Stimulated activated CD4-positive, alpha-beta T cell treated with anti-CD3 and anti-CD28 coated beads, Interleukin-15, amount 100 ng/mL, for 1 hour (primary cell): ENCODE measurements around the gene CRLF1.

Source experiments
- DNase-seq, 2 donors: peaks; one replicate each; pipeline ENCODE4 v3.0.0-alpha.2; 2020; ENCODE audit warnings: low read depth in 1 of 2, low spot score in 1 of 2

Gene CRLF1, protein sequence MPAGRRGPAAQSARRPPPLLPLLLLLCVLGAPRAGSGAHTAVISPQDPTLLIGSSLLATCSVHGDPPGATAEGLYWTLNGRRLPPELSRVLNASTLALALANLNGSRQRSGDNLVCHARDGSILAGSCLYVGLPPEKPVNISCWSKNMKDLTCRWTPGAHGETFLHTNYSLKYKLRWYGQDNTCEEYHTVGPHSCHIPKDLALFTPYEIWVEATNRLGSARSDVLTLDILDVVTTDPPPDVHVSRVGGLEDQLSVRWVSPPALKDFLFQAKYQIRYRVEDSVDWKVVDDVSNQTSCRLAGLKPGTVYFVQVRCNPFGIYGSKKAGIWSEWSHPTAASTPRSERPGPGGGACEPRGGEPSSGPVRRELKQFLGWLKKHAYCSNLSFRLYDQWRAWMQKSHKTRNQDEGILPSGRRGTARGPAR

DNA sequence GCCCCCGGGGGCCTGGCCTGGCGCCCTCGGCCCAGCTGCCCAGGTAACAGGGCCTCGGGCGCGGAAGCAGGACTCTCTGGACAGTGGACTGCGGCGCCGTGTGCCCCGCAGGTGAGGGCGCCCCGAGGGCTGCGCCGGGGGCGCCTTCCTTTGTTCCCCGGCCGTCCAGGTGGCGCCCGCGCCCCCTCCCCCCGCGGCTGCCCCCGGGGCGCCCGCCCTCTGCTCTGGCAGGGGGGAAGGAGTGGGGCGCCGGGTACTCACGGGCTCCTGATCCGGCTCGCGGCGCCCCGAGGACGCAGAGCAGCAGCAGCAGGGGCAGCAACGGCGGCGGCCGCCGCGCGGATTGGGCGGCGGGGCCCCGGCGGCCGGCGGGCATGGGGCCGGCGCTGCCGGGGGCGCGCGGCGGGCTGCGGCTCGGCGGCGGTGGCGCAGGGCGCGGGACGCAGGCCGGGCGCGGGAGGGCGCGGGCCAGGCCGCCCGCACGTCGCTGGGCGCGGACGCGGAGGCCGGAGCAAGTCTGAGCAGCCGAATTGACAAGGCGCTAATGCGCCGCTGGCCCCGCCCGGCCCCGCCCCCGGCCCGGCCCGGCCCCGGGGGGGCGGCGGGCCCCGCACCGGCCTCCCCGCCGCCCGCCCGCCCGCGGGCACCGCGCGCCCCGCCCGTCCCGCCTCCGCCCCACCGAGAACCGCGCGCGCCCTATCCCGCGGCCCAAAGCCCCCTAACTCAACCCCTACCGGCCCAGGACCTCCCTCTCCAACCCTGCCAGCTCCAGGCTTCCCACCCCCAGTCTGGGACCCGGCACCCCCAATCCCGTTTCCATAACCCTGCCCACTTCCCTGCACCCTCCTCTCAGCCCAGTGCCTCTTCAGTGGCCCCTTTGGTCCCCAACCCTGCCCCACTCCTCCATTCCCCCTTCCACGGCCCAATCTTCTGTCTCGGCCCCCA is at the start of gene CRLF1:
CRLF1 (minus strand) TSS at position 519 of the 945 bp plus-strand sequence; CDS start at position 376, 143 bp downstream.
- no peak for DNase-seq

DNA sequence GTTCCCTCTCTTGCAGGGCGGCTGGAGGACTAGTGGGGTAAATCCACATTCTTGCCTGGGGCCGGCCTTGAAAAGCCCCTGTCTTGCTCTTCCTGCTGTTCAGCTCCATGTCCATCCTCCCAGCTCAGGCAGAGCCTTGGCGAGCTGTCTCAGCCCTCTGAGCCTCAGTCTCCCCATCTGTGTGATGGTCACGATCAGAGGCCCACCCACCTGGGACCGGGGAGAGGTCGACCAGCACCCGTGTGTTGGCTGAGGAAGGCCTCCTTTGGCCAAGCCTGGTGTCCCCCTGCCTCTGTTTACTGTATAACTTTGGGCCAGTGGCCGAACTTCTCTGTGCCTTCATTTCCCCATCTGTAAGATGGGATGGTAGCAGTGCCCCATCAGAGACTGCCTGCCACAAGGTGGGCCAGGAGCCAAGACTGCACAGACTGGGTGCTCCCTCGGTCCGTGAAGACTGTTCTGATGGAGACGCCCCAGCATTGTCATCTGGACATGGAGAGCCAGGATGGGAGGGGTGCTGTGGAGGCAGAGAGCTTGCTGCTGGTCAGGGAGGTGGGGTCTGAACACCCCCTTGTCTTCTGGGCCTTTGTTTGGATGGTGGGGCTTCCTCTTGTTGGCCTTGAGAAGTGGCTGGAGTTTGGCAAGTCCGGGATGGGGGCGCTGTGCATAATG is 48.7 kb upstream of the CRLF1 start:
- DNase-seq: no peak

DNA sequence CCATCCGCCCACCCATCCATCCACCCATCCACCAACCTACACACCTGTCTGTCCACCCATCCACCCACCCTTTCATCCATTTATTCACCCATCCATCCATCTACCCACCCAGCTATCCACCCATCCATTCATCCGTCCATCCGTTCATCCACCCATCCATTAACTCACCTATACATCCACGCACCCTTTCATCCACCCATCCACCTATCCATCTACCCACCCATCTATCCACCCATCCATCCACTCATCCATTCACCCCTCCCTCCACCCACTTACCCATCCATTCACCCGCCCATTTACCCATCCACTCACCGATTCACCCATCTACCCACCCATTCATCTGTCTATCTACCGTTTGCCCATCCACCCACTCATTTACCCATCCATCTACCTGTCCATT is 47.9 kb upstream of the CRLF1 start:
- no peak for DNase-seq

DNA sequence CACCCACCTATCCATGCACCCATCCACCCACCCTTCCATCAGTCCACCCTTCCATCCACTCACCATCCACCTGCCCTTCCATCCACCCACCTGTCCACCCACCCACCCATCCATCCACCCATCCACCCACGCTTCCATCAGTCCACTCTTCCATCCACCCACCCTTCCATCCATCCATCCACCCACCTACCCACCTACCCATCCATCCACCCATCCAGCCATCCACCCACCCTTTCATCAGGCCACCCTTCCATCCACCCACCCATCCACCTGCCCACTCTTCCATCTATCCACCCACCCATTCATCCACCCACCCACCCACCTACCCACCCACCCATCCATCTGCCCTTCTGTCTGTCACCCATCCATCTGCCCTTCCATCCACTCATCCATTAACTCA is 47.3 kb upstream of the CRLF1 start:
- no peak for DNase-seq

DNA sequence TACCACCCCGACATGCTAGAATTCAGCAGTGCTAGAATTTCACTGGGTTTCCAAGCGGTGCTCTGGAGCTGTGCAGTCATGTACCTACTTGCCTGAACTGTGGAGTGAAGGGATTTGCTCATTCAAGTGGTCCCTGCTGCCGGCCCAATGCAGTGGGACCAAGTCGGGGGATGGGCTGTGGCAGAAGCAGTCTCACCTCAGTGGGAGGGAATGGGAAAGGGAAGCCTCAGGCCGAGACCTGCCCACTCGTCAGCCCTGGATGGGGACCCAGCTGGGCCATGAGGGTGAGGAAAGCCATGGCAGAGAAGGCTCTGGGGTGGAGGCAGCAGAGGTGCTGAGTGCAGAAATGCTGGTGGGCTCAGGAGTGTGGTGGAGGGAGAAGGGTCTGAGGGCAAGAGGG is 45.1 kb upstream of the CRLF1 start:
- no peak for DNase-seq

DNA sequence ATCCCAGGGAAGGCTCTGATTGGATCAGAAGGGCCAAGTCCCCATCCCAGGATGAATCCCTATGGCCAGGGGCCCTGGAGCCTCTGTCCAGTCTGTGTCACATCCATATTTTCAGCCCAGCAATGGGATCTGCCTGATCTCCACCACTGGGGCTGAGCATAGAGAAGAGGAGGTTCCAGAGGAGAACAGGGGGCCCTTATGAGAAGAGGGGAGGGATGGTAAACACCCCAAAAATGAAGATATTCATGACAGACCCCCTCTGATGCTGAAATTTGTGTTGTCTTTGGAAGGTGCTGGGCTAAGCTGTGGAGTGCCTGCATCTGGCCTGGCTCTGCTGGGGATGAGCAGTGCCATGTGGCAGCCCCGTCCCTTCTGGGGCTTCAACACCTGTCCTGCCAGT is 44.7 kb upstream of the CRLF1 start:
- DNase-seq: no peak

DNA sequence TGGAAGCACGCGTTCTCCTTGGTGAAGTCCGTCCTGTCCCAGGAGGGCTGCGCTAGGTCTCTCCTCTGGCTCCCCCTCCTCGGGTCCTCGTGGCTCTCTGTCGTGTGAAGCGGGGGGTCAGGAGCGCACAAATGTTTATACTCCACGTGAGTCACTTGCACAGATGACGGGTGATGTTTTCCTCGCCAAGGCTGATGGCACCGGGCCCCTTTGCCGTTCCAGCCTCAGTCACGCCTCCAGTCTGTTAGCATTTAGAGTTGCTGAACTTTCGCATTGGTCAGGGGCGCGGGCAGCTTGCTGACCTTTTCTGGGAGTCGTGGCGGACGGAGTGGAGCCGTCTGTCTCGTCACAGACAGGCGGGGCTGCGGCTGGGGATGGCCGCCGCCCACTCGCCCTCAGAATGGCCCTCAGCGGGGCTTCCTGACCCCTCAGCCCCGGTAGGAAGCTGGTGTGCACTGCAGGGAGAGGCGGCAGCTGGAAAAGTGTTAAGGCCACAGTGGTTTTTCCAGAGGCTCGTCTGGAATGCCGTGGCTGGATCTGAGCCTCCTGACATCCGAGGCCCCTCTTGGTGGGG is 44.0 kb upstream of the CRLF1 start:
- DNase-seq: no peak

DNA sequence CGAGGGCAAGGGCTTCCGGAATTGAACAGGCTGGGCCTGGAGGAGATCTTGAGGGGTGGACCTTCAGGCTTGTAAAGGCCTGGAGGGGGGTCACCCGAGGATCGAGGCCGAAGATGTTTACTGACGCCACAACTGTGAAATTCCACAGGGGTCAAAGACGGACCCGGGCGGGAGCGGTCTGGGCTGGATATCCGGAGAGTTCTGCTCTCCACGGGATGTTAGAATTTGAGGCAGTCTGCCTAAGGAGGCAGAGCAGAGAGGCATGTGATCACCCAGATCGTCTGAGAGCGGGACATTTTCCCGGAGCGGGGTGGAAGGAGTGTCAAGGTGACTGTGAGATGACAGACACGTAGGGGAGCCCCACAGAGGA is 43.4 kb upstream of the CRLF1 start:
- no peak for DNase-seq

DNA sequence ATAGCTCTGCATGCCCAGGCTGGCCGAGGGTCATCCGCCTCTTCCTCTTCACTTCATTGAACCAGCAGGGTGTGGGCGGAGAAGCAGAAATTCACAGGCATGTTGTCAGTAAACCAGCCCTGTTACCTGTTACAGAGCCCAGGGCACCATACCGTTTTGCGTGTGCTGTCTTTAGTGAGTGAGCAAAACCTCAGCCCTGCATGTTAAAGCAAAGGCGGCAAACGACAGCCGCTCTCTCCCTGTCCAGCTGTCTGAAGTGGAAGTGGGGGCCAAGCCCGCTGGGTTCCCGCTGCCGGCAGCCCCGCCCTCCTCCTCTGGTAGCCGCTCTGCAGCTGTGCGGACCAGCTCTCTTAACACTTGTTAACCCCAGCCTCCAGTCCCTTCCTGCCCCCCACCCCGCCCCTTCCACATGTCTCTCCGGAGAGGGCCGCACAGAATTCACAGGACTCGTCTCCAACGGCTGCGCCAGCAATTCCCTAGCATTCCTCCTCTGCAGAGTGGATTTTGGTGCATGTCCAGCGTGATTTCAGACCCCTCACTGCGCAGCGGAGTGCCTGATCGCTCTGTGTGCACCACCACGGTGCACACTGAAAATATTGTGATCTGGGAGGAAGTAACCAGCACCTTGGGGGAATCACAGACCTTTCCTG is 42.9 kb upstream of the CRLF1 start:
- no peak for DNase-seq

DNA sequence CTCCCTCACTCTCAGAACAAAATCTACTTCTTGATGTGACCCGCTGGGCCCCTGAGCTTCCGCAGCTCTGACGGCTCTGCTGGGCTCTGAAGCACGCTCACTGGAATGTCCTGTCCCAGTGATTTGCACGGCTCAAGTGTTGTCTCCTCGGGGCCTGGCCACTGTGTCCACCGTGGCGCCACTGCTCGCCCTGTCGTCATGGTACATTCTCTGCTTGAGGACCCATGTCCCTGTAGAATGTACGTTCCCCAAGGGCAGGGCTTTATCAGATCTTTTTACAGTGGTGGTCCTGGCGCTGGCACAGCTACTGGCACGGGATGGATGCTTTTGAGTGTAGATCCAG is 42.3 kb upstream of the CRLF1 start:
- no peak for DNase-seq

DNA sequence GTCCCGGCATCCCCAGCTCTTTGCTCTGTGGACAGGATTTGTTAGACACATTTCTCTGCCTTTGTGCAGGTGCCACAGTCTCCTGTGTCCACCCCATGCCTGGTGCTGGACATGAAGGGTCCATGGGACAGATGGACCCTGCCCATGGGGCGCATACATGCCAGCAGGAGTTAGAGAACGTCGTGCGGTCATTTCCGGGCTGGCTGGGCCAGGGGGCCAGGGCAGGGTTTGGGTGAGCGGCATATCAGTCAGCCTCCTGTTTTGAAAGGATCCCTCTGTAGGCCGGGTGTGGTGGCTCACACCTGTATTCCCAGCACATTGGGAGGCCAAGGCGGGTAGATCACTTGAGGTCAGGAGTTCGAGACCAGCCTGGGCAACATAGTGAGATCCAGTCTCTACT is 41.2 kb upstream of the CRLF1 start:
- no peak for DNase-seq

DNA sequence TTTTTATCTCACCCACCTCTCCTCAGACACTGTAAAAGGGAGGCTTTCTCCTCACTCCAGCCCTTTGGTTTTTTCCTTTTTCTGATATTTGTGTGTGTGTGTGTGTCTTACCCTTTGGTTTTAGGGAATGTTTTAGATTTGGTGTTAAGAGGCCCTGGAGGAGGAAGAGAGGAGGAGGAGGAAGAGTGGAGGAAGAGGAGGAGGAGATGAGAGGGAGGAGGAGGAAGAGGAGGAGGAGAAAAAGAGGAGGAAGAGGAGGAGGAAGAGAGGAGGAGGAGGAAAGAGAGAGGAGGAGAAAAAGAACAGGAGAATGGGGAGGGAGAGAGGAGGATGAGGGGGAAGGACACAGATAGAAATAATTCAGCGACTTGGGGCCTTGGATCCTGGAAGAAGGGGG is 40.8 kb upstream of the CRLF1 start:
- DNase-seq: no peak

DNA sequence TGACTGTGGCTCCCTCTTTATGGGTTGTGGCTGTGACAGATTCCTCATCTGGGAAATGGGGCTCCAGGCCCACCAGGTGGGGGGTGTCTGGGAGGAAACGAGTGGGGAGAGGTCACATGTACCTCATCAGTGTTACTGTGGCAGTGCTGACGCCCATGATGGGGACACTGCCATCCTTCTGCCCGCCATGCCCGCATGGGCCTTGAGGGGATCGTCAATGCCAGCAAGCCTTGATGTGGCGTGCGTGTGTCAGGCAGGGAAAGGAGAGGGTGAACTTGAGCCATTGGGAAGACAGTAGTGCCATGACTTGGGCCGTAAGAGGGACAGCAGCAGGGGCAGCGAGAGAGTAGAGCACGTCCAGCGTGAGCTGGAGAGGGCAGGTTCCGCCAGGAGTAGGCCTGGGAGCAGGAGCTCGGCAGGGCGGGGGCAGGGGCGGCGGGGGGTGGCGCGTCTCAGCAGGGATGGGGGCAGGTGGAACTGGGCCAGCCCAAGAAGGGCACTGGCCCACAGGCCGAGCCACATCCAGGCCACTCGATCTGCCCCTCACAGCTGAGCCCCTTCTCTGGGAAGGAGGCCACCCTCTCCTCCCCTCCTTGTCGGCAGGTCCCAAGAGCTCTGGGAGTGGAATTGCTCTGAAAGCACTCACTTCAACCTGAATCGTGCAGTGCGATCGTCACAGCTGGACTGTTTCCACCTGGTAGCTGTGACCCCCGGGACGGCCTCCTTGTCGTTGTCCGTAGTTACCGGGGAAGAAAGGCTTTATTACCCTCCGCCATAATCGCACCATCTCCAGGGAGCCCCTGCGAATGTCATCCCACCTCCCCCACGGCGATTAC is 40.2 kb upstream of the CRLF1 start:
- DNase-seq: no peak

DNA sequence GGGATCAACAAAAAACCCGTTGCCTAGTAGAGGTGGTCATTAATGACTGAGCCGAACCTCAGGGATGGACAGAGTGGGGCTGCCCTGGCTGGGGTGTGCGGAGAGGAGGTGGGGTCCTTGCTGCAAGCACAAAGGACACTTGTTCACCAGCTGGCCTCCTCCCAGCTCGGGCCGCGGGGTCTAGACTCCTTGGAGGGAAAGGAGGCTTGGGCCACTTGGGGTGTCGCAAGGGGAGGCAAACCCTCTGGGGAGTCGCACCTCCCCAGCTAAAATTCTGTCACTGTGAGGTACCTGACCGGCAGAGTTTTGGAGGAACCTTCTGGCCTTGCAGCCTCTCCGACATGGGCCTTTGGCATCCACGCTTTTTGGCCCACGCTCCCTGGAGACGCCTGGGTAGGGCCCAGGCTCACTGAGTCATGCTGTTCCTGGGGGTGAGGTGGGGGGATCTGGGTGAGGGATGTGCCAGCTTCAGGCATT is 38.5 kb upstream of the CRLF1 start:
- no peak for DNase-seq

DNA sequence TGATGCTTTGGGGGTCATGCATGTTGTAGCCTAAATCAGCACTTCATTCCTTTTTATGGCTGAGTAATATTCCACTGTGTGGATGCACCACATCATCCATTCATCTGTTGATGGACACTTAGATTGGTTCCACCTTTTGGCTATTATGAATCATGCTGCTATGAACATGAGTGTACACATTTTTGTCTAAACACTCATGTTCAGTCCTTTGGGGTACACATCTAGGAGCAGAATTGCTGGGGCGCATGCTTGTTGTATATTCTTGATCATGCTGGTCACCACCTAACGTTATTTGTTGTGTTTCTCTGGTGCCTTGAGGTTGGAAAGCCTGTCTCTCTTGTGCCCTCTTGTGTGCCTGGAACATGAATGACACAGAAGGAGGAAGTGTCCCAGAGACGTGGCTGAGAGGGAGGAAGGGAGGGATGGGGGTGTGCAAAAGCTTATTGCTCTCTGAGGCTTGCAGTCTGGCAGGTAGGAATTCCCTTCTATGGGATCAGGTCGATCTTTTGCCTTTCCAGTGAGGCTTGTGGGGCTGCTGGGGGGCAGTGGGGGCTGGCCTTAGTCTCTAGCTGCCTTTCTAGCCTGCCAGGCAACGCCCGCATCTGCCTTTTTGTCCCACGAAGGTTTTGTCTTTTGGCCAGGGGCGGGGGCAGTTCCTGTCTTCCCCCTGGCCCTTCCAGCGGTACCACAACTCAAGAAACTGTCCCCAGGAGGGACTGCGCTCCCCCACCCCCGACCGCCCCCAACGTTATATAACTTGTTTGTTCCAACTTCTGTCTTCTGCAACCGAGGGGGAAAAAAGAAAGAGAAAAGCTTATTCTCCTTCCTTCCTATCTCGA is 37.8 kb upstream of the CRLF1 start:
- no peak for DNase-seq

DNA sequence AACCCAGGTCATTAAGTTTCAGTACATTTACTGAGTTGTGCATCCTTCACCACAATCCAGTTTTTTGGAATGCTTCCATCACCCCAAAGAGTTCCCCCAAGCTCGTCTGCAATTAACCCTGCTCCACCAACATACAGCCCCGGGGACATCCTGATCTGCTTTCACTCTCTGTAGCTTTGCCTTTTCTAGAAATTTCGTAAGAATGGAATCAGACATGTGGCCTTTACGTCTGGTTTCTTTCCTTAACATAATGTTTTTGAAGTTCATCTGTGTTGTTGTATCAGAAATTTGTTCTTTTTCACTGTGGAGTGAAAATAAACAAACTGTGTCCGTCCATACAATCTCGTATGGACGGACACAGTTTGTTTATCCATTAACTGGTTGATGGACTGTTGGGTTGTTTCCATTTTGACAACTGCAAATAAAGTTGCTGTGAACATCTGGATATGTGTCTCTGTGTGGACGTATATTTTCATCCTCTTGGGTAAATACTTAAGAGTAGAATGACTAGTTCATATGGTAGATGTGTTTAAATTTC is 33.2 kb upstream of the CRLF1 start:
- DNase-seq: no peak

DNA sequence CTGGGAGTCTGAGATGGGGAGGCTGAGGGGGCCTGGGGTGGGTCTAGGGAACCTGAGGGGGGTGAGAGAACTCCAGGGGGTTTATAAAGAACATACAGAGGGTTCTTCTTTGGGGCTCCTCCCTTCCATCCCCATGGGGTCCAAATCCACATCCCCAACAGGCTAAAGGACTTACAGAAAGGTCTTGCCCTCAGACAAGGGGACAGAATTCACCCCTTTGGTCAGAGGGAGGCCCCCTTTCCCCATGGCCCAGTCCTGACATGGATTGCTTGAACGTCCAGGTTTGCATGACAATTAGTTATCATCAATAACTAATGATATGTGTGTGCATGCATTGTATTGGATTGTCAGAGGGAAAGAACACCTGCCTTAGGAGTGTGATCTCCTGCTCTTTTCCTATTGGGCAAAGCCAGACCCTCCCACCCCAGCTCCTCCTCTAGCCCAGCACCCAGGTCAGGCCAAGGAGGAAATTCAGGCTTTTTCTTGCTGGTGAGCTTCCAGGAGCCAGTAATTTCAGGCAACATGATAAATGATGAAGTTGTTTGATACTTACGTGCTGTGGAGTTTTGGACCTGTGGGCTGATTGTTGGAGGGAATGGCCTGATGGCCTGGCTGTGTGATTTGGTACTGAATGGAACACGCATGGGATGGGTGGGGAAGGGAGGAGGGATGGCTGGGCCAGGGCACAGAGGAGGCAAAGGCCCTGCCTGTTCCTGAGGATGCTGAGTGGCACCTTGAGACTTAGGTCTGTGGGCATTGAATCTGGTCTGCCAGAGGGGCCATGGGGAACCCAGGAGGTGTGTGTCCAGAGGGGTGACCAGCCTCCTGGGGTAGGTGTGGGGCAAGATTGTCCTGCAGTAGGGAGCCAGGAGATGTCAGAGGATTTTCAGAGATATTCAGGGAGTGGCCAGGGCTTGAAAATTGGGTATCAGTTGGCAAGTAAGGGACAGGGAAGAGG is 31.4 kb upstream of the CRLF1 start:
- DNase-seq: no peak
